ENCODE data around the gene GABRB1.
"Not testable (repeated sequence)": the region's sequence is repeated elsewhere in the genome, so short reads cannot be mapped to it uniquely, and the experiment has no call there.

The GABRB1 gene

DNA sequence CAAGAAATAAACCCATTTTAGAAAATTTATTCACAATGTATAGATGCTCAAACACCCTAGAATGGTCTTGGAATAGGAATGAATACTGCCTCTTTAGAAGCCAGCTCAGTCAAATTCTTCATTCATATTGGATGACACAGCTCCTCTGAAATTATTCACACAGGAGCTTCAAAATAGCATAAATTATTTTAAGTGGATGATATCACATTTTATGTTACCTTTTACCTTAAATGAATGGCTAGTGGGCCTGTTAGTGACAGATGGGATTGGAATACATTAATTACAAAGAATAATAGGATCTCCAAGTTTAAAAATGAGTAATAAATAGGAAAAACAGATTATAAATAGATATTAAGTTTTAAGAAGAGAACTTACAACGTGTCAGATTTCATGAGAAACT, 184.4 kb downstream of the GABRB1 start:
- DNase-seq = no peak

GRCh38 chr4:47217291-47217690, 185.9 kb downstream of the GABRB1 start:
- no peak for DNase-seq

DNA sequence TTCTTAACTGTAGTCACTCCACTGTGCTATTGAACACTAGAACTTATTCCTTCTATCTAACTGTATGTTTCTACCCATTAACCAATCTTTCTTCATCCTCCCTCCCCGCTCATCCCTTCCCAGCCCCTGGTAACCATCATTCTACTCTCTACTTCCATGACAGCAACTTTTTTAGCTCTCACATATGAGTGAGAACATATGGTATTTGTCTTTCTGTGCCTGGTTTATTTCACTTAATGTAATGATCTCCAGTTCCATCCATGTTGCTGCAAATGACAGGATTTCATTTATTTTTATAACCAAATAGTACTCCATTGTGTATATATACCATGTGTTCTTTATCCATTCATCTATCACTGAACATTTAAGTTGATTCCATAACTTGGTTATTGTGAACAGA, 186.5 kb downstream of the GABRB1 start:
- no peak for DNase-seq

GRCh38 chr4:47218631-47219030, 187.3 kb downstream of the GABRB1 start:
- DNase-seq = no peak

- DNase-seq = no peak
These were observed 188.2 kb downstream of the GABRB1 start for GRCh38 chr4:47219586-47219985.

DNA sequence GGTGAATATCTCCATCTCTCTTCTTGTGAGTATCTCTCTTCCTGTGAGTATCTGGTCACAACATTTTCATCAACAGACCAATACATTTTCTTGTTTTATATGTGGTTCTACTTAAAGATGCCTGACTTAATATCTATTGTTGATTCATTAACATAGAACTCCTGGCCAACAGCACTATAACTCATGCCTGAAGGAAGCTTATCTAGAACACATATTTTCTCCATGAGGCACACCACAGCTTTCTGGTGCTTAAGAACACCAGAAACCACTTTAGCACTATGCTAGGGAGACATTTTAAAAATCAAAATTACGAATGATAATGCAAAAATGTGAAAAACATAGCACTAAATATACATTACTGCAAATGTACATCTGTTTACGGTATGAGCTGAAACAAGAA, 190.4 kb downstream of the GABRB1 start:
- DNase-seq = no peak

DNA sequence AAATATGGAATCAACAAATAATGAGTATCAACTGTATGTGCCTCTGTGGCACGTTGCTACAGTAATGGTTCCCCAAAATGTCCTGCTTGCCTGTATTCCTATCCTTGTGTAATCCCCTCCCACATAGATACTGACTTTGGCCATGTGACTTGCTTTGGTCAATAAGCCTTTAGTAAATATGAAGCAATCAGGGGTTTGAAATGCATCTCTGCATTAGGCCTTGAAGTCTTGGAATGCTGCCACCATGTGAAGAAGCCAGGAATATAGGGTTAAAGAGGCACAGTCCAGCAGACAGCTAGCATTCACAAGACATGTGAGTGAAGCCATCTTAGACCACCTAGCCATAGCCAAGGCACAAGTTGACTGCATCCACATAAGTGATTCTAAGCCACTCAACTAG, 190.9 kb downstream of the GABRB1 start:
- DNase-seq = no peak

GRCh38 chr4:47224361-47224760, 193.0 kb downstream of the GABRB1 start:
- no peak for DNase-seq

GRCh38 chr4:47235721-47236120, 204.4 kb downstream of the GABRB1 start:
- no peak for DNase-seq

GRCh38 chr4:47238667-47239066, 207.3 kb downstream of the GABRB1 start:
- no peak for DNase-seq

DNA sequence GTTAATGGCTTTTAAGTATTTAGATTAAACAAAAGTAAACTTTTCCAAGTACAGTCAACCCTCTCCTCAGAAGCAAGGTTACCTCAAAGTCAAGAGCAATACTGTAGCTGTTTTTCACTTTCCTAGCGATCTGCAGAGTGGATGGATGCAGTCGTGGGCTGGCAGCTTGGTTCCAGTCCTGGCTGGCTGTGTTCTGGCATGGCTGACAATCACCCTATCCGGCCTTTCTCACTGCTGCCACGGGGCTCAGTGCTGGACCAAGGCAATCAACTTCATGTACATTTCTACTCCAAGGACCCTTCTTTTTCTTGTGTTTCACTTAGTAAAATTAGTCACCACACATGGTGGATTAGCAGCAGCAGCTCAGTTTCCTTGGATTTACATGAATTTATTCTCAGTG, 208.3 kb downstream of the GABRB1 start:
- DNase-seq = no peak

- DNase-seq = no peak
These were observed 220.2 kb downstream of the GABRB1 start for GRCh38 chr4:47251348-47252135.

- no peak for DNase-seq
These were observed 232.4 kb downstream of the GABRB1 start for GRCh38 chr4:47263721-47264120.

DNA sequence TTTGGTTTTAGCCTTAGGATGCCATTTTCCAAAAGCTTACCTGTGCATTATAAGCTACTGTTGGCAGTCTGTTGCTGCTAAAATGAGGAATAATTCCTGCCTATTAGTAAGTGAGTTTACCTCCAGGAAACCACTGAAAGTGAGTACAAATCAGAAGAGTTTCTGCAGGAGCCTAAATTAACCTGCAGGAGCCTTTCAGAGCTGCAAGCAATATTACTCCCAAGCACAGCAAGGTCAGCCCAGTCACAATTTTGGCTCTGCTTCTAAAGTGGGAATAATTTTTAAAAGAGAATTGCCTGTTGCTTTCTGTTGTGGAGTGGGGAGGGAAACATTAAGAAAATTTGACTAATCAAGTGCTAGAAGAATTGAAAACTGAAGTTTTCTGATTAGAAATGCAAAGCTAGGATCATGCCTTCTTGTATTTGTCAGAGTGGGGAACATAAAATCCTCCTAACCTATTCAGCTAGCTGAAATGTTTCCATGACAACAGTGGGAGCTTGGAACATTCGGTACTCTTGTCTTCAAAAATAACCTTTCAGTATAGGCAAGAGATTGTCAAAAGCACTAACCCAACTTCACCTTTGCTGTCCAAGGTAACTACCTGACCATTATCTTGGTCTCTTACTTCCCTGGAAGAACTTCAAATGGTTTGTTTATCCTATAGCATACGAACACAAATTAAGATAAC, 239.0 kb downstream of the GABRB1 start:
- no peak for DNase-seq

GRCh38 chr4:47271291-47271690, 239.9 kb downstream of the GABRB1 start:
- no peak for DNase-seq

GRCh38 chr4:47274901-47275300, 243.5 kb downstream of the GABRB1 start:
- DNase-seq = no peak

- no peak for DNase-seq
These were observed 244.2 kb downstream of the GABRB1 start for GRCh38 chr4:47275595-47275994.

- DNase-seq = no peak
These were observed 247.3 kb downstream of the GABRB1 start for GRCh38 chr4:47278631-47279030.

DNA sequence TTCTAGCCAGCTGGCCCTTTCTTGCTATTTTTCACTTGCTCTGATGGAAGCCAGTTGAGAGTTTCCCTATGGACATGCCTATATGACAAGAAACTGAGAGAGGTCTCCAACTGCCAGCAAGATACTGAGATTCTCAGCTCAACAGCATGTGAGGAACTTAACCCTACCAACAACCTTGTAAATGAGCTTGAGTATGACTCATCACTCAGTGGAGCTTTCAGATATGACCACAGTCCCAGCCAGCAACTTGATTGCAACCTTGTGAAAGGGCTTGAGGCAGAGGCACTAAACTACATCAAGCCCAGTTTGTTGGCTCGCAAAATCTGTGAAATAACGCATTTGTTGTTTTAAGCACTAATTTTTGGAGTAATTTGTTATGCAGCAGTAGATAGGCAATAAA, 256.4 kb downstream of the GABRB1 start:
- DNase-seq = no peak

- DNase-seq = no peak
These were observed 258.4 kb downstream of the GABRB1 start for GRCh38 chr4:47289805-47290204.

- DNase-seq = not testable (repeated sequence)
These were observed 259.5 kb downstream of the GABRB1 start for GRCh38 chr4:47290873-47291272.

DNA sequence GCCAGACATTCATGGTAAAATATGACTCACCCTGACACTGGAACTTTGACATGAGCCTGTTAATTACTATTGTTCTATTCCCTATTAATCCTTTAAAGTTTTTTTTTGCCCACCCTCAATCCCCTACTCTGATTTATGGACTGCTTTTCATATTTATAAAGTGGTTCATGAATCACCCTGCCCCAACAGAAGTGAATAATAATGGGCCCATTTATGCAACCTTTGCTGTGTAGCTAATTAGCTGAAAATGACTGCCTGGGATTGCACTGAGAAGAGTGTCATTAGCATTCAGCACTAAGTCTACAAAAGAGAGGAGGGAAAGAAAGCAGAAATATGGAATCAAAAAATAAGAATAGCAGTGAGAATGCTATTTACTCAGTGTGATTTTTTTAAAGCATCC, 277.8 kb downstream of the GABRB1 start:
- DNase-seq = no peak

- no peak for DNase-seq
These were observed 280.8 kb downstream of the GABRB1 start for GRCh38 chr4:47312170-47312569.

DNA sequence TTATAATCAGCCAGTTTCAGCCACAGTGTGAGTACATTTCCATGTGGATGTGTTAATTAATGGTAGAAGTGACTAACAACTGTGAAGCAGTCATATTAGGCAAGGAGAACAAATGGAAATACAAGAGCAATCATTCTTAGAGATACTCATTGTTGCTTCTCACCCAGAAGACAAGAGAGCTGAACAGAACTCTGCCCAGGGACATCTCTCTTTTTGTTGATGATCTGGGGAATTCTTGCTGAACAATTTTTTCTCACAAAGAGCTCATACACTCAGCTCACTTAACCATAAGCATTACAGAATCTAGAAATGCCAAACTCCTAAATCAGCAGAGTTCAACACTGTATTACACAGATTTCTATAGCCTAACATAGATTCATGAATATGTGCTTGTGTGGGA, 282.0 kb downstream of the GABRB1 start:
- no peak for DNase-seq

GRCh38 chr4:47315346-47315745, 284.0 kb downstream of the GABRB1 start:
- no peak for DNase-seq
